SK-N-SH (cell line): Measurements from ENCODE around the gene GRAMD2A.

Experiments
- CTCF ChIP-seq: fragments of 200-600 bp; sonication (generic); IDR thresholded peaks from 2 replicates; pipeline ENCODE4 v1.6.1; 2017; ENCODE audit warnings: antibody characterized with exemption, mild to moderate bottlenecking, moderate library complexity
- EP300 ChIP-seq, 2 experiments: IDR thresholded peaks; 2 replicates each; pipeline versions ENCODE4 v1.4.0 to v1.6.1; 2012; ENCODE audit warnings: borderline replicate concordance in 1 of 2, low read depth in 1 of 2, low read length in 1 of 2
- JUND ChIP-seq: IDR thresholded peaks from 2 replicates; pipeline ENCODE4 v1.4.0; 2012
- MAX ChIP-seq: IDR thresholded peaks from 2 replicates; pipeline ENCODE4 v1.4.0; 2012; ENCODE audit warnings: low read depth
- SMC3 ChIP-seq: IDR thresholded peaks from 2 replicates; pipeline ENCODE4 v1.6.1; 2012; ENCODE audit warnings: low read depth, low read length, improper control_type of control experiment

- TF ChIP-seq CTCF (no peak), JUND (no peak), SMC3 (no peak), EP300 (IDR thresholded peaks at IDR 0.05; ENCODE audit: borderline replicate concordance in 1 of 2, low read depth in 1 of 2, low read length in 1 of 2) (no peak), MAX (no peak)
Observed at GRCh38 chr15:72112805-72113204, 84.8 kb downstream of the GRAMD2A start.
